SKM-1 treated with dmso at 0.1 percent for 144 hours (cell line): Measurements from ENCODE around the gene FAM13C.

Source experiments
- DNase-seq: peaks from one replicate; lab custom pipeline; 2025; ENCODE audit not compliant: unreplicated experiment; lab: John Stamatoyannopoulos, UW

Gene FAM13C

GRCh38 chr10:59362959-59363381 is 621 bp upstream of the FAM13C start:
- no peak for DNase-seq

- no peak for DNase-seq
Measured at GRCh38 chr10:59361663-59362143, 646 bp downstream of the FAM13C start.

GRCh38 chr10:59360605-59361405 is 1.5 kb downstream of the FAM13C start:
- no peak for DNase-seq

GRCh38 chr10:59358576-59358975 is 3.8 kb downstream of the FAM13C start:
- DNase-seq, result no peak

- DNase-seq, result no peak
Measured at GRCh38 chr10:59354434-59354833, 7.9 kb downstream of the FAM13C start.

- no peak for DNase-seq
Measured at GRCh38 chr10:59350558-59350957, 11.8 kb downstream of the FAM13C start.

GRCh38 chr10:59346321-59346720 is 16.0 kb downstream of the FAM13C start:
- DNase-seq, result no peak

GRCh38 chr10:59342723-59343122 is 19.6 kb downstream of the FAM13C start:
- DNase-seq, result no peak

- no peak for DNase-seq
Measured at GRCh38 chr10:59342000-59342399, 20.3 kb downstream of the FAM13C start.

GRCh38 chr10:59340285-59340684 is 22.1 kb downstream of the FAM13C start:
- no peak for DNase-seq

- no peak for DNase-seq
Measured at GRCh38 chr10:59339351-59339750, 23.0 kb downstream of the FAM13C start.

- DNase-seq, result no peak
Measured at GRCh38 chr10:59337201-59337652, 25.1 kb downstream of the FAM13C start.

GRCh38 chr10:59336632-59337031 is 25.7 kb downstream of the FAM13C start:
- no peak for DNase-seq

- DNase-seq, result no peak
Measured at GRCh38 chr10:59335497-59335896, 26.9 kb downstream of the FAM13C start.

- DNase-seq, result no peak
Measured at GRCh38 chr10:59333701-59334100, 28.6 kb downstream of the FAM13C start.

- no peak for DNase-seq
Measured at GRCh38 chr10:59332581-59332980, 29.8 kb downstream of the FAM13C start.

- no peak for DNase-seq
Measured at GRCh38 chr10:59331661-59332060, 30.7 kb downstream of the FAM13C start.

GRCh38 chr10:59325116-59325515 is 37.2 kb downstream of the FAM13C start:
- DNase-seq, result no peak

- no peak for DNase-seq
Measured at GRCh38 chr10:59324597-59324996, 37.8 kb downstream of the FAM13C start.

GRCh38 chr10:59323831-59324401 is 38.4 kb downstream of the FAM13C start:
- DNase-seq, result no peak

- DNase-seq, result no peak
Measured at GRCh38 chr10:59323036-59323459, 39.3 kb downstream of the FAM13C start.

GRCh38 chr10:59322131-59322530 is 40.2 kb downstream of the FAM13C start:
- no peak for DNase-seq
